Measurements from ENCODE around the gene DEF6.
"Not testable (repeated sequence)": the region's sequence is repeated elsewhere in the genome, so short reads cannot be mapped to it uniquely, and the experiment has no call there.

Gene DEF6

DNA sequence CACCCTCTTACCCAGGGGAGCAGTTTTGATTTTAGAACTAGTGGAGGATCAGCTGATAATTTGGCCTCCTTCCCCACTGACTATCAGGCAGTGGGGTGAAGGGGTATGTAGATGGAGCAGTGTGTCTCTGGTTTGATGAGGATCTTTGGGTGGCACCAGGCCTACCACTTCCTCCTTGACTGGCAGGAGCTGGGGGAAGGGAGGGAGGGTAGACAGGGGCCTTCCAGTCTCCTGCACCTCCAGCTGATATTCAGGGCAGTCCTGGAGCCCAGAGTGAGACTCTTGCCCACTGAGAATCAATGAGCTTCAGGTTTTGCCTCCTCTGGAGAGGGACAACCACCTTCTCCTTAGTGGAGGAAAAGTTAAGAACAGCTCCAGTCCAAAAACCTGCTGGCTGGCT lies 3.2 kb downstream of the DEF6 start:
- no peak for DNase-seq (ENCODE audit: low spot score)
- Histone ChIP-seq H3K4me3 (no peak overlapping the region), H3K27ac (no peak overlapping the region)
- TF ChIP-seq, protein P1, sequence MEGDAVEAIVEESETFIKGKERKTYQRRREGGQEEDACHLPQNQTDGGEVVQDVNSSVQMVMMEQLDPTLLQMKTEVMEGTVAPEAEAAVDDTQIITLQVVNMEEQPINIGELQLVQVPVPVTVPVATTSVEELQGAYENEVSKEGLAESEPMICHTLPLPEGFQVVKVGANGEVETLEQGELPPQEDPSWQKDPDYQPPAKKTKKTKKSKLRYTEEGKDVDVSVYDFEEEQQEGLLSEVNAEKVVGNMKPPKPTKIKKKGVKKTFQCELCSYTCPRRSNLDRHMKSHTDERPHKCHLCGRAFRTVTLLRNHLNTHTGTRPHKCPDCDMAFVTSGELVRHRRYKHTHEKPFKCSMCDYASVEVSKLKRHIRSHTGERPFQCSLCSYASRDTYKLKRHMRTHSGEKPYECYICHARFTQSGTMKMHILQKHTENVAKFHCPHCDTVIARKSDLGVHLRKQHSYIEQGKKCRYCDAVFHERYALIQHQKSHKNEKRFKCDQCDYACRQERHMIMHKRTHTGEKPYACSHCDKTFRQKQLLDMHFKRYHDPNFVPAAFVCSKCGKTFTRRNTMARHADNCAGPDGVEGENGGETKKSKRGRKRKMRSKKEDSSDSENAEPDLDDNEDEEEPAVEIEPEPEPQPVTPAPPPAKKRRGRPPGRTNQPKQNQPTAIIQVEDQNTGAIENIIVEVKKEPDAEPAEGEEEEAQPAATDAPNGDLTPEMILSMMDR (IDR thresholded peaks at IDR 0.05) = no peak

DNA sequence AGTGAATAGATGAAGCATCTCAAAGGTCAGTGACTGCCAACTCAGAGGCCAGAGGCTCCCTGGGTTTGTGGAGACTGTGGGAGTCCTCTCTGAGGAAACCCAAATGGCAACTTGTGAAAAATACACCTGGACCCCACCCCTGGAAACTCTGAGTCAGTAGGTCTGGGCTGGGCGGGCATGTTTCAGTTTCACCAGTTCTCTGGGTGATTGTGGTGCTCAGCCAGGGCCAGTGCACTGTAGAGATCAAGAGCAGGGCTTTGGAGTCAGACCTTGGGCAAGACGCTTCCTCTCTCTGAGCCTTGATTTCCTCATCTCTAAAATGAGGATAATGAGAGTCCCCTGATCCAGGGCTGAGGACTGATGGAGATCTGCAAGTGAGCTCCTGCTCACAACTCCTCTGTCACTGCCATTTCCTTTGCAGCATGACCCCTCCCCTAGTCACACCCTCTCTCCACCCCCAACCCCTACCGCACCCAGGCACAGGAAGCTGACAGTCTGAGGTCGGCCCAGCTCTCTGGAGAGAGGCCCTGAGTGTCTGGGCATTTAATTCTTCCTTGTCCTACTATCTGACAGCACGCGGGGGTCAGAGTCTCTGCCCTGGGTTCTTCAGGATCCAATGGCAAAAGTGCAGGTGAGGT lies 5.1 kb downstream of the DEF6 start:
- no peak for DNase-seq (ENCODE audit: low spot score)
- TF ChIP-seq, protein P1 (IDR thresholded peaks at IDR 0.05) = no peak
- peak overlapping the region in 1 of 2 donors; percentile 38 for H3K27ac ChIP-seq
- H3K4me3 ChIP-seq = no peak overlapping the region

DNA sequence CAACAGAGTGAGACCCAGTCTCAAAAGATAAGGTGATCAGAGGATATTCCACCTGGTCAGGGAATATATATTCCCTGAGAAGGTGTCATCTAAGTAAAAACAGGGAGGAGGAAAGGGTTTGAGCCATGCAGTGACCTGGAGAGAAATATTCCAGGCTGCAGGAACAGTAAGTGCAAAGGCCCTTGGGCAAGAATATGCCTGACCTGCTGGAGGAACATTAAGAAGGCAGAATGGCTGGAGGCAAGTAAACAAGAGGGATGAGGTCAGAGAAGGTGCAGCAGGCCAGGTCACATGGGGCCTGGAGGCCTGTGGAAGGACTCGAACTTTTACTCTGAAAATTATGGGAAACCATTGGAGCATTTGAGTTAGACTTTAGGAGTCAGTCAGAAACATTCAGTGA lies 6.7 kb downstream of the DEF6 start:
- H3K27ac ChIP-seq = no peak overlapping the region
- H3K4me3 ChIP-seq = no peak overlapping the region
- TF ChIP-seq, protein P1 (IDR thresholded peaks at IDR 0.05) = no peak
- DNase-seq (ENCODE audit: low spot score) = no peak

DNA sequence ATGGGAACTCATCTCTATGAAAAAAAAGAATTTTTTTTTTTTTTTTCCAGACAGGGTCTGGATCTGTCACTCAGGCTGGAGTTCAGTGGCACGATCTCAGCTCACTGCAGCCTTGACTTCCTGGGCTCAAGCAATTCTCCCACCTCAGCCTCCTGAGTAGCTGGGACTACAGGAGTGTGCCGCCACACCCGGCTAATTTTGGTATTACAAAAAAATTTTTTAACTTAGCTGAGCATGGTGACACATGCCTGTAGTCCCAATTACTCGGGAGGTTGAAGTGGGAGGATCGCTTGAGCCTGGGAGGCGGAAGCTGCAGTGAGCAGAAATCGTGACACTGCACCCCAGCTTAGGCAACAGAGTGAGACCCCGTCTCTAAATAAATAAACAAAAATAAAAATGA lies 7.5 kb downstream of the DEF6 start:
- no peak for DNase-seq (ENCODE audit: low spot score)
- TF ChIP-seq, protein P1 (IDR thresholded peaks at IDR 0.05) = no peak
- H3K27ac ChIP-seq = no peak overlapping the region

DNA sequence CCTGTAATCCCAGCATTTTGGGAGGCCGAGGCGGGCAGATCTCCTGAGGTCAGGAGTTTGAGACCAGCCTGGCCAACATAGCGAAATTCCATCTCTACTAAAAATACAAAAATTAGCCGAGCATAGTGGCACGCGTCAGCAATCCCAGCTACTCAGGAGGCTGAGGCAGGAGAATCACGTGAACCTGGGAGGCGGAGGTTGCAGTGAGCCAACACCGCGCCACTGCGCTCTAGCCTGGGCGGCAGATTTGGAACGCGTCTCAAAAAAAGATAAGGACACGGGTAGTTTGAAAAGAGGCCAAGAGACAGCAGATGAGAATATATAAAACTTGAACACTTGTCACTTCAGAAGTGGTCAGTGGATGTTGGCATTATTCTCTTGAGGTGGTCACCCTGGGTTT lies 9.5 kb downstream of the DEF6 start:
- not testable (repeated sequence) for DNase-seq (ENCODE audit: low spot score); H3K27ac ChIP-seq; H3K4me3 ChIP-seq

More for the DNA sequence above, 7.5 kb downstream of the DEF6 start:
- H3K4me3 ChIP-seq = no peak overlapping the region

DNA sequence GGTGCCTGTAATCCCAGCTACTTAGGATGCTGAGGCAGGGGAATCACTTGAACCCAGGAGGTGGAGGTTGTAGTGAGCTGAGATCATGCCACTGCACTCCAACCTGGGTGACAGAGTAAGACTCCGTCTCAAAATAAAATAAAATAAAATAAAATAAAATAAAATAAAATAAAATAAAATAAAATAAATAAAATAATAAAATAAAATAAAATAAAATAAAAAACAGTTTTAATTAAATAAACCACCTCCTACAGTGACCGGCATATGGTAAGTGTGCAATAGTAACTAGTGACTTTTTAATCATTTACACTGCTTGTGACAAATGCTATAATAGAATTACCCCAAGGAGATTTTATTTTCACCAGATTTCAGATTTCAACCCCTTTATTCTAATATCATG lies 10.9 kb downstream of the DEF6 start:
- not testable (repeated sequence) for H3K4me3 ChIP-seq; H3K27ac ChIP-seq; DNase-seq (ENCODE audit: low spot score)

DNA sequence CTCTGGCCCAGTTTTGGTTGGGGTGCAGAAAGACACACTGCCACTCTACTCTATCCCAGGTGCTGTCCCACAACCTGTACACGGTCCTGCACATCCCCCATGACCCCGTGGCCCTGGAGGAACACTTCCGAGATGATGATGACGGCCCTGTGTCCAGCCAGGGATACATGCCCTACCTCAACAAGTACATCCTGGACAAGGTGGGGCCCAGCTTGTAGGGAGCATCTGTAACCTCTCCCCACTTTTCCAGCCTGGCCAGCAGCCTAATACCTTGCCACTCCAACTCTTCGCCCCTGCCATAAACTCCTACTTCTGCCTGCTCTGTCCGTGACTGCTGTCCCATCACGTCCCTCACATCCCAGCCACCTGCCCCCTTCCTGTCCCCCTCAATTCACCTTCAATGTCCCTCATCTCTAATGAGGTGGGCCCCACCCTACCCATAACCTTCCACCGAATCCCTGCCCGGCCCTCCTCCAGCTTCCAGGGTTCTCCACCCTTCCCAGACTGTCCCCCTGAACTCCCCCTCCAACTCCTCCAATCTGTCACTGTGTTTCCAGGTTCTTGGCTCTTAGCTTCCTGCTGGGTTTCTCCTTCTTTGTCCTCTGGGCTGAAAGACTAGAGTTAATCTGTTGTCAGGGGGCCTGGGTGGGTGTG lies 12.1 kb downstream of the DEF6 start:
- H3K27ac ChIP-seq = no peak overlapping the region
- TF ChIP-seq, protein P1 (IDR thresholded peaks at IDR 0.05) = no peak
- peak; percentile 50 for DNase-seq (ENCODE audit: low spot score)
- H3K4me3 ChIP-seq = no peak overlapping the region

DNA sequence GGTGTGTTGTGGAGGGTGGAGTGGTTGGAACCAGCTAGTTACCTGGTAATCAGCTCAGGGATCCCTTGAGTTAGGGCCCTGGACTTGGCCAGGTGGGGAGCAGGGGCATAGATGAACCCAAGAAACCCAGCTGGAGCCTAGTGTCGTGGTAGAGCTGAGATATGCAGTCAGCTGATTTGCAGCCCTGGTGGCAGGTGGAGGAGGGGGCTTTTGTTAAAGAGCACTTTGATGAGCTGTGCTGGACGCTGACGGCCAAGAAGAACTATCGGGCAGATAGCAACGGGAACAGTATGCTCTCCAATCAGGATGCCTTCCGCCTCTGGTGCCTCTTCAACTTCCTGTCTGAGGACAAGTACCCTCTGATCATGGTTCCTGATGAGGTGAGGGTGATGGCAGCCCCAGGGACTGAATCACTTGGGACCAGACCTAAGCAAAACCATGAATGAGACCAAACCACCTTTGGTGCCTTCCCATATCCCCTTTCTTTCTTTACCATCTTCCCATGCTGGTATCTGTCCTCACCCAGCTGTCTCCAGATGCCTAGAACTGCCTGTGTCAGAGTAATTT lies 12.7 kb downstream of the DEF6 start:
- peak; percentile 55 for DNase-seq (ENCODE audit: low spot score)
- no peak overlapping the region for H3K4me3 ChIP-seq
- TF ChIP-seq, protein P1 (IDR thresholded peaks at IDR 0.05) = no peak
- H3K27ac ChIP-seq = no peak overlapping the region

Data from coronary artery (tissue), 2 donors.